Astrocyte (in vitro differentiated cells and primary cell): ENCODE measurements around the gene WDR64. TPM values are rescaled to one million over a fixed set of nuclear protein-coding genes. Genes with fewer than 3 reads are reported as not detected.

Experiments
- DNase-seq: peaks from one replicate; pipeline ENCODE4 v3.0.0-alpha.2; 2010; ENCODE audit warnings: low read depth
- FAIRE-seq: peaks from 2 replicates; lab custom pipeline; 2011; peaks lifted over from hg19 to GRCh38; lab: Jason Lieb, UNC
- H2AFZ ChIP-seq: 2 replicates; pipeline ENCODE4 v1.6.0; 2012; ENCODE audit warnings: low read depth, low read length, inconsistent platforms
- H3K27ac ChIP-seq: 2 replicates; pipeline ENCODE4 v1.5.1; 2011; ENCODE audit warnings: low read depth, low read length, inconsistent platforms
- H3K27me3 ChIP-seq: 2 replicates; pipeline ENCODE4 v1.6.0; 2011; ENCODE audit warnings: low read length, inconsistent platforms; ENCODE audit not compliant: insufficient read depth
- H3K36me3 ChIP-seq: 2 replicates; pipeline ENCODE4 v1.5.1; 2011; ENCODE audit warnings: low read length, inconsistent platforms; ENCODE audit not compliant: insufficient read depth
- H3K4me1 ChIP-seq: 2 replicates; pipeline ENCODE4 v1.5.1; 2011; ENCODE audit warnings: low read length, inconsistent platforms; ENCODE audit not compliant: insufficient read depth
- H3K4me2 ChIP-seq: 2 replicates; pipeline ENCODE4 v1.6.0; 2012; ENCODE audit warnings: low read length, inconsistent platforms
- H3K4me3 ChIP-seq: 2 replicates; pipeline ENCODE4 v1.5.1; 2011; ENCODE audit warnings: low read depth, mild to moderate bottlenecking, low read length, inconsistent platforms; ENCODE audit not compliant: insufficient read depth
- H3K79me2 ChIP-seq: 2 replicates; pipeline ENCODE4 v1.6.0; 2012; ENCODE audit warnings: mild to moderate bottlenecking, low read length, inconsistent platforms; ENCODE audit not compliant: insufficient read depth
- H3K9ac ChIP-seq: 2 replicates; pipeline ENCODE4 v1.6.0; 2012; ENCODE audit warnings: mild to moderate bottlenecking, low read length, inconsistent platforms
- H3K9me3 ChIP-seq: 2 replicates; pipeline ENCODE4 v1.5.1; 2012; ENCODE audit warnings: low read depth, mild to moderate bottlenecking, low read length, inconsistent platforms; ENCODE audit not compliant: insufficient read depth
- H4K20me1 ChIP-seq: 2 replicates; pipeline ENCODE4 v1.6.0; 2012; ENCODE audit warnings: low read length, inconsistent platforms; ENCODE audit not compliant: insufficient read depth
- H3K27ac Mint-ChIP-seq: one replicate; pipeline ENCODE4 v1.8.0; 2021; ENCODE audit warnings: mild to moderate bottlenecking, mixed read lengths; ENCODE audit not compliant: unreplicated experiment
- H3K27me3 Mint-ChIP-seq: one replicate; pipeline ENCODE4 v1.8.0; 2021; ENCODE audit warnings: low read depth, mixed read lengths; ENCODE audit not compliant: unreplicated experiment
- H3K36me3 Mint-ChIP-seq: one replicate; pipeline ENCODE4 v1.8.0; 2021; ENCODE audit warnings: low read depth, mixed read lengths; ENCODE audit not compliant: unreplicated experiment
- H3K4me1 Mint-ChIP-seq: one replicate; pipeline ENCODE4 v1.8.0; 2021; ENCODE audit warnings: low read depth, mixed read lengths; ENCODE audit not compliant: unreplicated experiment
- H3K4me3 Mint-ChIP-seq: one replicate; pipeline ENCODE4 v1.8.0; 2021; ENCODE audit warnings: mild to moderate bottlenecking, moderate library complexity, mixed read lengths; ENCODE audit not compliant: unreplicated experiment
- H3K9me3 Mint-ChIP-seq: one replicate; pipeline ENCODE4 v1.8.0; 2021; ENCODE audit warnings: mild to moderate bottlenecking, mixed read lengths; ENCODE audit not compliant: unreplicated experiment
- CTCF ChIP-seq: IDR thresholded peaks from 2 replicates; pipeline ENCODE4 v1.5.1; 2011; ENCODE audit warnings: low read depth, mild to moderate bottlenecking, inconsistent platforms, low read length, moderate library complexity; ENCODE audit not compliant: insufficient read depth
- EZH2 ChIP-seq: IDR thresholded peaks from 2 replicates; pipeline ENCODE4 v1.6.1; 2012; ENCODE audit warnings: mild to moderate bottlenecking, low read length, inconsistent platforms; ENCODE audit not compliant: insufficient read depth
- total RNA-seq: library from RNA; stranded (reverse); gene quantifications from 2 replicates; pipeline ENCODE4 v1.2.1, GENCODE V29; 2021

WDR64 gene
- total RNA-seq, 1 donor from 2014 or later = not detected

GRCh38 chr1:241660424-241660972 is 8.4 kb downstream of the WDR64 start:
- H3K27me3 ChIP-seq = no peaks in the 10 kb centered on the region
- no peaks in the 10 kb centered on the region for H3K9me3 ChIP-seq
- H4K20me1 ChIP-seq = no peaks in the 10 kb centered on the region
- H2AFZ ChIP-seq = no peak overlapping the region
- no peak for TF ChIP-seq EZH2
- no peak for TF ChIP-seq CTCF
- Mint-ChIP-seq H3K27ac (no peak overlapping the region), H3K4me3 (no peak overlapping the region), H3K36me3 (no peaks in the 10 kb centered on the region), H3K4me1 (no peaks in the 10 kb centered on the region), H3K9me3 (no peaks in the 10 kb centered on the region), H3K27me3 (no peaks in the 10 kb centered on the region)
- no peak overlapping the region for H3K27ac ChIP-seq
- no peak overlapping the region for H3K9ac ChIP-seq
- DNase-seq = no peak
- H3K4me3 ChIP-seq = no peak overlapping the region
- FAIRE-seq = no peak
- H3K4me1 ChIP-seq = no peaks in the 10 kb centered on the region
- no peak overlapping the region for H3K4me2 ChIP-seq
- H3K79me2 ChIP-seq = no peaks in the 10 kb centered on the region
- H3K36me3 ChIP-seq = no peaks in the 10 kb centered on the region

- Mint-ChIP-seq H3K9me3 (no peaks in the 10 kb centered on the region), H3K36me3 (no peaks in the 10 kb centered on the region), H3K4me1 (no peaks in the 10 kb centered on the region), H3K4me3 (no peak overlapping the region), H3K27ac (no peak overlapping the region), H3K27me3 (no peaks in the 10 kb centered on the region)
- Histone ChIP-seq H3K4me3 (no peak overlapping the region), H3K79me2 (no peaks in the 10 kb centered on the region), H3K27me3 (no peaks in the 10 kb centered on the region), H3K36me3 (no peaks in the 10 kb centered on the region), H3K9me3 (no peaks in the 10 kb centered on the region), H3K4me1 (no peaks in the 10 kb centered on the region), H3K9ac (no peak overlapping the region), H3K4me2 (no peak overlapping the region), H3K27ac (no peak overlapping the region), H2AFZ (no peak overlapping the region), H4K20me1 (no peaks in the 10 kb centered on the region)
- FAIRE-seq = no peak
- no peak for DNase-seq
- TF ChIP-seq CTCF (no peak), EZH2 (no peak)
Observed at GRCh38 chr1:241666419-241666818, 14.3 kb downstream of the WDR64 start.

GRCh38 chr1:241672301-241672700 is 20.2 kb downstream of the WDR64 start:
- Mint-ChIP-seq H3K36me3 (no peaks in the 10 kb centered on the region), H3K9me3 (no peaks in the 10 kb centered on the region), H3K27me3 (peaks cover 2% of the 10 kb centered on the region), H3K4me3 (no peak overlapping the region), H3K4me1 (peaks cover 7% of the 10 kb centered on the region), H3K27ac (no peak overlapping the region)
- H3K4me1 ChIP-seq = no peaks in the 10 kb centered on the region
- FAIRE-seq (no peak), DNase-seq (no peak)
- TF ChIP-seq CTCF = no peak
- TF ChIP-seq EZH2 = no peak
- no peak overlapping the region for H3K27ac ChIP-seq
- no peak overlapping the region for H3K4me3 ChIP-seq
- H3K79me2 ChIP-seq = no peaks in the 10 kb centered on the region
- no peaks in the 10 kb centered on the region for H4K20me1 ChIP-seq
- no peak overlapping the region for H3K4me2 ChIP-seq
- H2AFZ ChIP-seq = no peak overlapping the region
- H3K27me3 ChIP-seq = no peaks in the 10 kb centered on the region
- H3K9me3 ChIP-seq = no peaks in the 10 kb centered on the region
- no peaks in the 10 kb centered on the region for H3K36me3 ChIP-seq
- no peak overlapping the region for H3K9ac ChIP-seq
